OCI-LY7 (cell line): ENCODE data around the gene SEMA7A. TPM values are rescaled to one million over a fixed set of nuclear protein-coding genes. Genes with fewer than 3 reads are reported as not detected.
A peak's percentile ranks its signal among the peaks of the same experiment; 100 is the strongest.
"Not testable (repeated sequence)": the region's sequence is repeated elsewhere in the genome, so short reads cannot be mapped to it uniquely, and the experiment has no call there.

Experiments
- Bru-seq: library from RNA; stranded (reverse); fragments of 400-500 nt; gene quantifications from one replicate; lab custom pipeline; 2021; lab: Mats Ljungman, UMichigan
- BruChase-seq, 2 experiments: library from RNA; stranded (reverse); fragments of 400-500 nt; gene quantifications; one replicate each; lab custom pipeline; 2021; lab: Mats Ljungman, UMichigan
- BruUV-seq: library from RNA; stranded (reverse); fragments of 400-500 nt; replicated peaks from 2 replicates; lab custom pipeline; 2021; lab: Mats Ljungman, UMichigan
- CTCF ChIA-PET: fragments of 300-600 bp; sonication (Branson Sonifier 250); formaldehyde crosslinking; loops from one replicate; lab custom pipeline; 2022; ENCODE audit warnings: antibody characterized with exemption; ENCODE audit not compliant: unreplicated experiment; lab: Charles Lee
- POLR2A ChIA-PET: fragments of 300-600 bp; sonication (Branson Sonifier 250); formaldehyde crosslinking; loops from one replicate; lab custom pipeline; 2022; ENCODE audit warnings: antibody characterized with exemption; lab: Charles Lee
- DNase-seq: peaks from one replicate; pipeline ENCODE4 v3.0.0-alpha.2; 2015; ENCODE audit warnings: low spot score
- H2AFZ ChIP-seq: fragments of 200-600 bp; sonication (generic), shearing (Covaris generic); 2 replicates; pipeline ENCODE4 v1.6.1; 2014; ENCODE audit warnings: mild to moderate bottlenecking, antibody characterized with exemption, low read length, moderate library complexity
- H3K27ac ChIP-seq: fragments of 200-600 bp; sonication (generic); 2 replicates; pipeline ENCODE4 v1.5.1; 2014; ENCODE audit warnings: mixed run types, low read depth, mild to moderate bottlenecking, moderate library complexity, low read length, inconsistent platforms; ENCODE audit not compliant: poor library complexity, severe bottlenecking
- H3K36me3 ChIP-seq: fragments of 200-600 bp; sonication (generic); 2 replicates; pipeline ENCODE4 v1.6.1; 2014; ENCODE audit warnings: mild to moderate bottlenecking, antibody characterized with exemption, low read length, moderate library complexity, mixed read lengths; ENCODE audit not compliant: insufficient read depth
- H3K4me1 ChIP-seq: fragments of 200-600 bp; sonication (generic); 2 replicates; pipeline ENCODE4 v1.5.1; 2014; ENCODE audit warnings: mild to moderate bottlenecking, low read length; ENCODE audit not compliant: insufficient read depth, poor library complexity, severe bottlenecking
- H3K4me2 ChIP-seq: fragments of 200-600 bp; sonication (generic); 2 replicates; pipeline ENCODE4 v1.6.1; 2014; ENCODE audit warnings: mild to moderate bottlenecking, low read length
- H3K4me3 ChIP-seq: fragments of 200-600 bp; sonication (generic); 2 replicates; pipeline ENCODE4 v1.5.1; 2014; ENCODE audit warnings: mild to moderate bottlenecking, low read depth, low read length; ENCODE audit not compliant: poor library complexity, severe bottlenecking
- H3K79me2 ChIP-seq: fragments of 200-600 bp; sonication (generic); 2 replicates; pipeline ENCODE4 v1.6.1; 2016; ENCODE audit warnings: low read depth, mild to moderate bottlenecking, low read length, moderate library complexity, mixed read lengths; ENCODE audit not compliant: insufficient read depth
- H3K9me2 ChIP-seq: fragments of 200-600 bp; sonication (generic); 2 replicates; pipeline ENCODE4 v1.6.1; 2016; ENCODE audit warnings: mild to moderate bottlenecking, low read length, mixed read lengths; ENCODE audit not compliant: insufficient read depth
- H3K9me3 ChIP-seq: fragments of 200-600 bp; sonication (generic); 2 replicates; pipeline ENCODE4 v1.6.1; 2014; ENCODE audit warnings: mild to moderate bottlenecking, mixed run types, low read length, mixed read lengths
- H4K20me1 ChIP-seq: fragments of 200-600 bp; sonication (generic); 2 replicates; pipeline ENCODE4 v1.6.1; 2014; ENCODE audit warnings: mild to moderate bottlenecking, antibody characterized with exemption, low read length, moderate library complexity, mixed read lengths; ENCODE audit not compliant: insufficient read depth
- CTCF ChIP-seq: fragments of 200-600 bp; sonication (generic); conservative IDR thresholded peaks from 2 replicates; pipeline ENCODE4 v1.5.1; 2014; ENCODE audit warnings: mild to moderate bottlenecking, antibody characterized with exemption, low read length, moderate library complexity, mixed read lengths
- EZH2phosphoT487 ChIP-seq: fragments of 200-600 bp; sonication (generic); IDR thresholded peaks from 2 replicates; pipeline ENCODE4 v1.6.1; 2018; ENCODE audit warnings: low read depth, borderline replicate concordance, mild to moderate bottlenecking, mixed run types, antibody characterized with exemption, low read length, moderate library complexity, mixed read lengths
- intact Hi-C: fragments of 100-400 bp; cut with micrococcal nuclease; formaldehyde crosslinking; loops from one replicate; pipeline ENCODE4 v1.10.0; 2022; ENCODE audit not compliant: unreplicated experiment
- long read RNA-seq: library from polyadenylated mRNA; stranded (forward); transcript quantifications from one replicate; pipeline ENCODE4 v2.0.0, GENCODE V29; 2022
- total RNA-seq, 2 experiments: library from RNA; depleted of rRNA in 1 of 2; stranded (reverse); fragments of >200 nt in 1 of 2; shearing (Covaris generic) in 1 of 2; gene quantifications; 2 replicates each; pipeline ENCODE4 v1.2.3, GENCODE V29; 2014 to 2022

The SEMA7A gene, protein sequence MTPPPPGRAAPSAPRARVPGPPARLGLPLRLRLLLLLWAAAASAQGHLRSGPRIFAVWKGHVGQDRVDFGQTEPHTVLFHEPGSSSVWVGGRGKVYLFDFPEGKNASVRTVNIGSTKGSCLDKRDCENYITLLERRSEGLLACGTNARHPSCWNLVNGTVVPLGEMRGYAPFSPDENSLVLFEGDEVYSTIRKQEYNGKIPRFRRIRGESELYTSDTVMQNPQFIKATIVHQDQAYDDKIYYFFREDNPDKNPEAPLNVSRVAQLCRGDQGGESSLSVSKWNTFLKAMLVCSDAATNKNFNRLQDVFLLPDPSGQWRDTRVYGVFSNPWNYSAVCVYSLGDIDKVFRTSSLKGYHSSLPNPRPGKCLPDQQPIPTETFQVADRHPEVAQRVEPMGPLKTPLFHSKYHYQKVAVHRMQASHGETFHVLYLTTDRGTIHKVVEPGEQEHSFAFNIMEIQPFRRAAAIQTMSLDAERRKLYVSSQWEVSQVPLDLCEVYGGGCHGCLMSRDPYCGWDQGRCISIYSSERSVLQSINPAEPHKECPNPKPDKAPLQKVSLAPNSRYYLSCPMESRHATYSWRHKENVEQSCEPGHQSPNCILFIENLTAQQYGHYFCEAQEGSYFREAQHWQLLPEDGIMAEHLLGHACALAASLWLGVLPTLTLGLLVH
- total RNA-seq (2014; rRNA removed; shearing (Covaris generic)), result 0.06 and 0.08 TPM in 2 replicates
- total RNA-seq (2022), result 0.46 and 1.0 TPM in 2 replicates
- Bru-seq, nascent RNA, result percentile 26 among the genes with signal in this experiment
- BruChase-seq, experiment 1, labeled RNA remaining after a 6-hour chase, result percentile 28 among the genes with signal in this experiment
- BruChase-seq, experiment 2, labeled RNA remaining after a 2-hour chase, result percentile 31 among the genes with signal in this experiment
- long read RNA-seq, result 0 reads

DNA sequence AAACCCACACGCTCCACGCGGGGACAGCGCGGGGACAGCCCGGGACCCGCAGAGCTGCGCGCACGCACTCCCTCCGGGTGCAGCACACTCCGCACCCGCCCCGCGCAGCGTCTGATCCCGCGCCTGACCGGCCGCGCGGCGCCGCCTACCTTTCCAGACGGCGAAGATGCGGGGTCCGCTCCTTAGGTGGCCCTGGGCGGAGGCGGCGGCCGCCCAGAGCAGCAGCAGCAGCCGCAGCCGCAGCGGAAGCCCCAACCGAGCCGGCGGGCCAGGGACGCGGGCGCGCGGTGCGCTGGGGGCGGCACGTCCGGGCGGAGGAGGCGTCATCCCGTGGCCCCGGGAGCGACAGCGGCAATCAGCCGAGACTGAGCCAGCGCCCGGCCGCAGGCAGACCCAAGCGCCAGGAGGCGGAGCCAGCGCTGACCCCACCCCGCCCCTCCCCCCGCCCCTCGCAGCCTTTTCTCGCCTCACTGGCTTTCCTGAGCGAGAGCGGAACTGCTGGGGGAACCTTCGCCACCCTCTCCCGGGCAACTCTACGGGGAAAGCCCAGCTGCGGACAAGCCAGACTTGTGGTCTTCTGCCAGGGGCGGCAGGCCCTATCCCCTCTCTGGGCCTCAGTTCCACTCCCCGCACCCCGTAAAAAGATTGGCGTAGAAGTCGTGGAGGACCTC lies at the start of gene SEMA7A:
Gene SEMA7A, minus strand, starts transcription at position 367 of the 671 bp plus-strand sequence. Its CDS starts 40 bp downstream, at position 327.
- Histone ChIP-seq H3K79me2 (no peaks in the 10 kb centered on the region), H3K4me3 (peak within 1 kb of the TSS; percentile 66), H2AFZ (no peak within 1 kb of the TSS), H3K9me2 (no peaks in the 10 kb centered on the region), H3K4me1 (peaks cover 33% of the 10 kb centered on the region), H3K27ac (no peak within 1 kb of the TSS), H4K20me1 (no peaks in the 10 kb centered on the region), H3K4me2 (peak within 1 kb of the TSS; percentile 88), H3K36me3 (no peaks in the 10 kb centered on the region), H3K9me3 (no peaks in the 10 kb centered on the region)
- TF ChIP-seq CTCF (no peak), EZH2phosphoT487 (no peak)
- peak; percentile 88 for DNase-seq
- CTCF ChIA-PET, result interaction anchor here (0.9 kb wide), 1 partner anchor 55 kb away, joined by 3 read pairs; no protein-coding TSS in a partner anchor
- POLR2A ChIA-PET, result no interaction called here
- no TSS peak for BruUV-seq
- intact Hi-C loops, result loop anchor here (1.0 kb wide), 1 partner anchor 30 kb away; no protein-coding TSS in a partner anchor

DNA sequence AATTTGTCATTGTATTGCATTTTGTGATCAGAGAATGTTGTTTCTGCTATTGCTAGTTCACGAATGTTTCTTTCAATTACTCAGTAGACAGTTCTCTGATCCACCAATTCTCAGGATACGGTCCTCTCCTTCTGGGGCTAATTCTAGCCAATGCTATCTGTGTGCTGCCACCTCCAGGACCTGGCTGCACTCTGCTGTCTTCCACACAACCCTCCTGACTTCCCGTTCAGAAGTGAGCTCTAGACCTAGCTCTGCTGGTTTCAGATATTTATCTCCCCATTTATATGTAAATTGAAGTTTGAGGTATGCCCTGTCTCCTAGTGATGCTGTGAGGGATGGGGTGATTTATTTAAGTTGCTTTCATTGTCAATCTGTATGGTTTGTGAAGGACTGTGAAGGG lies 48.9 kb upstream of the SEMA7A start:
- no peaks in the 10 kb centered on the region for H3K9me3 ChIP-seq
- TF ChIP-seq EZH2phosphoT487 (no peak), CTCF (peak; percentile 51)

GRCh38 chr15:74480364-74480763 lies 46.6 kb upstream of the SEMA7A start:
- H3K79me2 ChIP-seq, H3K4me3 ChIP-seq, H4K20me1 ChIP-seq, H2AFZ ChIP-seq, H3K9me2 ChIP-seq, H3K27ac ChIP-seq, intact Hi-C loops, CTCF ChIA-PET, H3K4me2 ChIP-seq, H3K4me1 ChIP-seq, H3K36me3 ChIP-seq, H3K9me3 ChIP-seq, BruUV-seq, POLR2A ChIA-PET, DNase-seq: not testable (repeated sequence)

More for the DNA sequence above, 48.9 kb upstream of the SEMA7A start:
- Histone ChIP-seq H2AFZ (no peak overlapping the region), H3K9me2 (no peaks in the 10 kb centered on the region), H3K4me2 (no peak overlapping the region), H3K36me3 (no peaks in the 10 kb centered on the region), H3K4me3 (no peak overlapping the region), H3K79me2 (no peaks in the 10 kb centered on the region), H3K27ac (no peak overlapping the region), H4K20me1 (no peaks in the 10 kb centered on the region), H3K4me1 (no peaks in the 10 kb centered on the region)
- peak; percentile 28 for DNase-seq
- POLR2A ChIA-PET, result interaction anchor here (0.5 to 0.8 kb wide), 2 partner anchors 15 to 33 kb away, joined by 4 to 5 read pairs; no protein-coding TSS in a partner anchor
- BruUV-seq, result no TSS peak
- intact Hi-C loops, result no loop called here
- CTCF ChIA-PET, result no interaction called here

GRCh38 chr15:74471621-74472020 lies 37.9 kb upstream of the SEMA7A start:
- CTCF ChIA-PET, H3K4me1 ChIP-seq, H2AFZ ChIP-seq, H3K9me3 ChIP-seq, H4K20me1 ChIP-seq, H3K4me2 ChIP-seq, H3K79me2 ChIP-seq, H3K9me2 ChIP-seq, DNase-seq, BruUV-seq, H3K27ac ChIP-seq, intact Hi-C loops, H3K4me3 ChIP-seq: not testable (repeated sequence)
- H3K36me3 ChIP-seq, result peaks cover 16% of the 10 kb centered on the region; the same call in 1 of the 2 replicates
- POLR2A ChIA-PET, result interaction anchor here (0.7 kb wide), 1 partner anchor 183 kb away, joined by 3 read pairs; no protein-coding TSS in a partner anchor
